ENCODE measurements around the gene C15orf61. TPM values are rescaled to one million over a fixed set of nuclear protein-coding genes. Genes with fewer than 3 reads are reported as not detected.

Gene C15orf61
- total RNA-seq, 1 donor from 2014 or later, result 4.2 TPM

- TF ChIP-seq CTCF (IDR thresholded peaks at IDR 0.05), result no peak
- H3K9me3 Mint-ChIP-seq, result peaks cover 6% of the 10 kb centered on the region
- intact Hi-C loops (cut with micrococcal nuclease), result no loop called here
- ATAC-seq (ENCODE audit: low read depth) (no peak), DNase-seq (no peak)
- peaks cover 2% of the 10 kb centered on the region for H3K27me3 Mint-ChIP-seq
- no peak overlapping the region for H3K27ac Mint-ChIP-seq
- ChIA-PET POLR2A (no interaction called here), CTCF (no interaction called here)
- no peaks in the 10 kb centered on the region for H3K4me1 Mint-ChIP-seq
- no peak overlapping the region for H3K4me3 Mint-ChIP-seq
- peaks cover 2% of the 10 kb centered on the region for H3K36me3 Mint-ChIP-seq (ENCODE audit: low read depth)
Measured at GRCh38 chr15:67480741-67481140, 40.2 kb upstream of the C15orf61 start.

GRCh38 chr15:67481680-67482079 is 39.3 kb upstream of the C15orf61 start:
- H3K4me3 Mint-ChIP-seq, result no peak overlapping the region
- intact Hi-C loops (cut with micrococcal nuclease), result no loop called here
- peaks cover 2% of the 10 kb centered on the region for H3K27me3 Mint-ChIP-seq
- TF ChIP-seq CTCF (IDR thresholded peaks at IDR 0.05), result no peak
- no peak for DNase-seq
- no peak overlapping the region for H3K27ac Mint-ChIP-seq
- peaks cover 2% of the 10 kb centered on the region for H3K36me3 Mint-ChIP-seq (ENCODE audit: low read depth)
- no peak for ATAC-seq (ENCODE audit: low read depth)
- POLR2A ChIA-PET, result no interaction called here
- no peaks in the 10 kb centered on the region for H3K4me1 Mint-ChIP-seq
- CTCF ChIA-PET, result no interaction called here
- peaks cover 6% of the 10 kb centered on the region for H3K9me3 Mint-ChIP-seq

- POLR2A ChIA-PET, result no interaction called here
- Mint-ChIP-seq H3K36me3 (ENCODE audit: low read depth) (no peaks in the 10 kb centered on the region), H3K4me3 (no peak overlapping the region), H3K4me1 (no peaks in the 10 kb centered on the region), H3K27me3 (no peaks in the 10 kb centered on the region), H3K27ac (no peak overlapping the region), H3K9me3 (no peaks in the 10 kb centered on the region)
- TF ChIP-seq CTCF (IDR thresholded peaks at IDR 0.05), result no peak
- CTCF ChIA-PET, result no interaction called here
- ATAC-seq (ENCODE audit: low read depth) (no peak), DNase-seq (no peak)
- intact Hi-C loops (cut with micrococcal nuclease), result no loop called here
Measured at GRCh38 chr15:67495585-67495984, 25.3 kb upstream of the C15orf61 start.

- Mint-ChIP-seq H3K4me3 (no peak overlapping the region), H3K27me3 (no peaks in the 10 kb centered on the region), H3K27ac (no peak overlapping the region), H3K4me1 (peaks cover 18% of the 10 kb centered on the region), H3K36me3 (ENCODE audit: low read depth) (no peaks in the 10 kb centered on the region), H3K9me3 (no peaks in the 10 kb centered on the region)
- intact Hi-C loops (cut with micrococcal nuclease), result loop anchor here (1.0 kb wide), 1 partner anchor 335 kb away; no protein-coding TSS in a partner anchor
- CTCF ChIA-PET, result interaction anchor here (0.5 to 3.2 kb wide), 7 partner anchors 12 to 335 kb away, joined by 3 to 18 read pairs (median 3); no protein-coding TSS in a partner anchor
- no peak for ATAC-seq (ENCODE audit: low read depth)
- no peak for DNase-seq
- POLR2A ChIA-PET, result no interaction called here
- no peak for TF ChIP-seq CTCF (IDR thresholded peaks at IDR 0.05)
Measured at GRCh38 chr15:67501177-67501835, 19.6 kb upstream of the C15orf61 start.

GRCh38 chr15:67501836-67502461 is 19.0 kb upstream of the C15orf61 start:
- no peak for ATAC-seq (ENCODE audit: low read depth)
- Mint-ChIP-seq H3K27ac (no peak overlapping the region), H3K4me3 (no peak overlapping the region), H3K36me3 (ENCODE audit: low read depth) (no peaks in the 10 kb centered on the region), H3K27me3 (no peaks in the 10 kb centered on the region), H3K9me3 (no peaks in the 10 kb centered on the region), H3K4me1 (peaks cover 23% of the 10 kb centered on the region)
- intact Hi-C loops (cut with micrococcal nuclease), result loop anchor here (1.0 kb wide), 1 partner anchor 334 kb away; no protein-coding TSS in a partner anchor
- CTCF ChIA-PET, result interaction anchor here (0.7 to 3.2 kb wide), 7 partner anchors 12 to 334 kb away, joined by 3 to 18 read pairs (median 3); no protein-coding TSS in a partner anchor
- no peak for TF ChIP-seq CTCF (IDR thresholded peaks at IDR 0.05)
- POLR2A ChIA-PET, result no interaction called here
- no peak for DNase-seq
